HG03039 (cell line): ENCODE data around the gene ARFGAP1.
"Not testable (repeated sequence)": the region's sequence is repeated elsewhere in the genome, so short reads cannot be mapped to it uniquely, and the experiment has no call there.

ENCODE experiments used
- ATAC-seq: cut with Tn5 transposase; IDR thresholded peaks from one replicate; pipeline ENCODE4 v1.9.1; 2021; ENCODE audit warnings: mild to moderate bottlenecking, moderate library complexity; ENCODE audit not compliant: unreplicated experiment

Gene ARFGAP1

DNA sequence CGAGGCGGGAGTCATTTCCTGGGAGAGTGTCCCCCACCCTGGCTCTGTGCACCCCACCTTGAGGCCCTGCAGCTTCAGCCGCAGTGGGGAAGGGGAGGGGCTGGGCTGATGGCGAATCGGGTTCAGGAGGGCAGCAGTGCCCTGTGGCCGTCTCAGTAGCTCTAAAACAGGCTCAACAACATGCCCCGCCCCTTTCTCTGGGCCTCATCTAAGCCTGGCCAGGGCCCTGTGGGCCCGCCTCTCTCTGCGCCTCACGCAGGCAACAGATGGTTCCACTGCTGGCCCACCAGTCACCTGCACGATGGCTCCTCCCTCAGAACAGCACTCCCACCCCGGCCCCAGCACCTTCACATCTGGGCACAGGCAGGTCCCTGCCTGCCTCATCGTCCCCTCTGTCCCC, 58.3 kb downstream of the ARFGAP1 start:
- no peak for ATAC-seq

- no peak for ATAC-seq
These were observed 59.3 kb downstream of the ARFGAP1 start for GRCh38 chr20:63331741-63332400.

- ATAC-seq, result no peak
These were observed 60.1 kb downstream of the ARFGAP1 start for GRCh38 chr20:63332488-63333240.

GRCh38 chr20:63333241-63333836, 60.7 kb downstream of the ARFGAP1 start:
- no peak for ATAC-seq

DNA sequence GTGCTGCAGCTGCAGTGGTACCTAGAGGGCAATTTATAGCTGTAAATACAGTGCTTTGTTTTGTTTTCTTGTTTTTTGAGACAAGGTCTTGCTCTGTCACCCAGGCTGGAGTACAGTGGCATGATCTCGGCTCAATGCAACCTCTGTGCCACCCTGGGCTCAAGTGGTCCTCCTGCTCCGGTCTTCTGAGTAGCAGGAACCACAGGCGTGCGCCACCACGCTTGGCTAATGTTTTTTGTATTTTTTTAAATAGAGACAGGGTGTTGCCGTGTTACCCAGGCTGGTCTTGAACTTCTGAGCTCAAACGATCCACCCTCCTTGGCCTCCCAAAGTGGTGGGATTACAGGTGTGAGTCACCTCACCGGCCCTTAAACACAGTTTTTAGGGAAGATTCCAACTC, 61.7 kb downstream of the ARFGAP1 start:
- ATAC-seq, result no peak

DNA sequence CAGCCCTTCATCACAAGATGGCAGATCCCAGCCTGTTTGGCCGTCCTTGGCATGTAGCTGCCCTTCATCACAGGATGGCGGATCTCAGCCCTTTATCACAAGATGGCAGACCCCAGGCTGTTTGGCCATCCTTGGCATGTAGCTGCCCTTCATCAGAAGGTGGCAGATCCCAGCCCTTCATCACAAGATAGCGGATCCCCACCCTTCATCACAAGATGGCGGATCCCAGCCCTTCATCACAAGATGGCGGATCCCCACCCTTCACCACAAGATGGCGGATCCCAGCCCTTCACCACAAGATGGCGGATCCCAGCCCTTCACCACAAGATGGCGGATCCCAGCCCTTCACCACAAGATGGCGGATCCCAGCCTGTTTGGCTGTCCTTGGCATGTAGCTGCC, 62.4 kb downstream of the ARFGAP1 start:
- not testable (repeated sequence) for ATAC-seq

DNA sequence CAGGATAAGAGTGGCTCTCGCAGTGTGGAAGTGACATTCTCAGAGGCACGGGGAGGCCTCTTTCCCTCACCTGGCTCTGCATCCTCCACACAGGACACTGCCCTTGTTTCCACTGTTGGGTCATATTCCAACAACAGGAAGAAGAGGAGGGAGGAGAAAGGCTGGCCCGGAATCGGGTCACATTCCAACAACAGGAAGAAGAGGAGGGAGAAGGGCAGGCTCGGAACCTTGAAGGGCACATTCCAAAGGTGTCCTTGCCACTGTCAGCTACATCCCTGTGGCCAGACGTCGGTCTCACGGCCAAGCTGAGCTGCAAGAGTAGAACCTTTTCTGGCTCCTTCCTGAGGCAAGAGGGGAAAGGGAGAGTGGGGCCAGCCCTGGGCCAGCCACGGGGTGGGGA, 63.1 kb downstream of the ARFGAP1 start:
- ATAC-seq, result no peak

DNA sequence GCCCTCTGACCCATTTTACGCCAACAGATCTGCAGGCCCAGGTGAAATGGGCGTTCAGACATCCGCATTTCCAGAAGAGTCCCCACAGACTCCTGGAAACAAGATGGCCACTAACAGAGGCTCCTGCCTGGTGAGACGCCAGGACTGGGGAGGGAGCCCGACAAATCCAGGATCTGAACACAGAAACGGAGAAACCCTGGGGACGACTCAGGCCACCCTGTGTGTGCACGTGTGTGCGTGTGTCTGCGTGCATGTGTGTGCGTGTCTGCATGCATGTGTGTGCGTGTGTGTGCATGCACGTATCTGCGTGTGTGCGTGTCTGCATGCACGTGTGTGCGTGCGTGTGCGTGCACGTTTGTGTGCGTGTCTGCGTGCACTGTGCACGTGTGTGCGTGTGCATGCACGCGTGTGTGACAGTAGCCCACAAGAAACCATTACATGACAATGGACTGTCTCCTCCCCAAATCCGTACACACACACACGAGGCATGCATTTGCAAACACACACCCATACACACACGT, 63.7 kb downstream of the ARFGAP1 start:
- ATAC-seq, result no peak

DNA sequence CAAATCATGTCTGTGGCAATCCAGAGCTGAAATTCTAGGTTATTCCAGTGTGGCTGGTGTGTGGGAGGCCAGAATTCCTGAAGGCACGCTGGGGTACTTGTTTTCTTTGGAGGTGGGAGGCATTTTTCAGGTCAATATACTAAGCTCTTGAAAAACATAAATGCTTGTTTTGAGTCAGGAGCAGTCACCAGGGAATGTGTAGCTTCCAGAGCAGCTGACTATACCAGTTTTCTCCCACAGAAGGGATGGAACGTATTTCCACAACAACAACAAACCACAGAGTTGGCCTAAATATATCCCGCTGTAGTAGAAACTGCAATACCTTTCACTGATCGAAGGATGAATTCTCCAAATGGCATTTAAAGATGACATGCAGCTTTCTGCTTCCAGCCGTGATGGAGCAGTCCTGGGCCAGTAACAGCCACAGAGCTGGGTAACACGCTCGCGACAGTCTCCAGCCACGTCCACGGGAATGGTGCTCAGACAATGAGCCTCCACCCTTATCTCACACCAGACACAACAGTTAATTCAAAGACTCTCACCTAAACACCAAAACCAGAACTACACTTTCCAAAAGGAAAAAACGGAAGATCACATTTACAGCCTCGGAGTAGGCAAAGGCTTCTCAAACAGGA, 65.3 kb downstream of the ARFGAP1 start:
- no peak for ATAC-seq
